ENCODE measurements around the gene RPS6KA1.
A peak's percentile ranks its signal among the peaks of the same experiment; 100 is the strongest.

RPS6KA1 gene

GRCh38 chr1:26578167-26578566 is 48.6 kb downstream of the RPS6KA1 start:
- DNase-seq (ENCODE audit: low read depth in 2 of 2), result no peak
- H3K4me3 ChIP-seq (replicated peaks in 1 of 2; ENCODE audit: low read depth in 2 of 2, low read length in 2 of 2), result no peak overlapping the region
- no peak for TF ChIP-seq CTCF (IDR thresholded peaks at IDR 0.05; ENCODE audit: low read depth, low read length)

- H3K4me3 ChIP-seq (replicated peaks in 1 of 2; ENCODE audit: low read depth in 2 of 2, low read length in 2 of 2), result no peak overlapping the region
- TF ChIP-seq CTCF (IDR thresholded peaks at IDR 0.05; ENCODE audit: low read depth, low read length), result no peak
- DNase-seq (ENCODE audit: low read depth in 2 of 2), result peak in 1 of 2 donors; percentile 6
Measured at GRCh38 chr1:26579681-26580111, 50.1 kb downstream of the RPS6KA1 start.

- TF ChIP-seq CTCF (IDR thresholded peaks at IDR 0.05; ENCODE audit: low read depth, low read length), result no peak
- no peak for DNase-seq (ENCODE audit: low read depth in 2 of 2)
- no peak overlapping the region for H3K4me3 ChIP-seq (replicated peaks in 1 of 2; ENCODE audit: low read depth in 2 of 2, low read length in 2 of 2)
Measured at GRCh38 chr1:26580116-26580515, 50.6 kb downstream of the RPS6KA1 start.

- DNase-seq (ENCODE audit: low read depth in 2 of 2), result no peak
- no peak for TF ChIP-seq CTCF (IDR thresholded peaks at IDR 0.05; ENCODE audit: low read depth, low read length)
- no peak overlapping the region for H3K4me3 ChIP-seq (replicated peaks in 1 of 2; ENCODE audit: low read depth in 2 of 2, low read length in 2 of 2)
Measured at GRCh38 chr1:26581287-26581651, 51.7 kb downstream of the RPS6KA1 start.

- DNase-seq (ENCODE audit: low read depth in 2 of 2), result no peak
- no peak overlapping the region for H3K4me3 ChIP-seq (replicated peaks in 1 of 2; ENCODE audit: low read depth in 2 of 2, low read length in 2 of 2)
- no peak for TF ChIP-seq CTCF (IDR thresholded peaks at IDR 0.05; ENCODE audit: low read depth, low read length)
Measured at GRCh38 chr1:26582053-26582835, 52.7 kb downstream of the RPS6KA1 start.

- peak; percentile 72 to 79 for DNase-seq (ENCODE audit: low read depth in 2 of 2)
Measured at GRCh38 chr1:26582836-26583460, 53.4 kb downstream of the RPS6KA1 start.

More at GRCh38 chr1:26582836-26583460, 53.4 kb downstream of the RPS6KA1 start:
- no peak for TF ChIP-seq CTCF (IDR thresholded peaks at IDR 0.05; ENCODE audit: low read depth, low read length)
- no peak overlapping the region for H3K4me3 ChIP-seq (replicated peaks in 1 of 2; ENCODE audit: low read depth in 2 of 2, low read length in 2 of 2)

All from cardiac fibroblast (primary cell).